Endothelial cell of umbilical vein (primary cell): ENCODE data around the gene SYT17. TPM values are rescaled to one million over a fixed set of nuclear protein-coding genes. Genes with fewer than 3 reads are reported as not detected.

Experiments used
- BruUV-seq: library from RNA; stranded (reverse); fragments of 400-500 nt; replicated peaks from 2 replicates; lab custom pipeline; 2021; lab: Mats Ljungman, UMichigan
- CTCF ChIA-PET: fragments of 300-600, 350-600 bp; sonication (Branson Sonifier 250); formaldehyde crosslinking; loops from one replicate; lab custom pipeline; 2021; ENCODE audit warnings: antibody characterized with exemption, inconsistent platforms; lab: Charles Lee
- POLR2A ChIA-PET: fragments of 300-600, 350-600 bp; sonication (Branson Sonifier 250); formaldehyde crosslinking; loops from one replicate; lab custom pipeline; 2021; ENCODE audit warnings: antibody characterized with exemption, inconsistent platforms; lab: Charles Lee
- DNase-seq: peaks from one replicate; pipeline ENCODE4 v3.0.0-alpha.2; 2011; ENCODE audit warnings: low read depth, low spot score
- FAIRE-seq: peaks from 2 replicates; lab custom pipeline; 2011; peaks lifted over from hg19 to GRCh38; lab: Jason Lieb, UNC
- H2AFZ ChIP-seq: 2 replicates; pipeline ENCODE4 v1.6.0; 2012; ENCODE audit warnings: low read depth, low read length, control low read depth, inconsistent platforms
- H3K27ac ChIP-seq: 2 replicates; pipeline ENCODE4 v1.5.1; 2011; ENCODE audit warnings: low read depth, mild to moderate bottlenecking, control low read depth, low read length, moderate library complexity; ENCODE audit not compliant: insufficient read depth
- H3K27me3 ChIP-seq, 2 experiments: 2 replicates each; pipeline versions ENCODE4 v1.6.0 to v1.6.1; 2011; ENCODE audit warnings: low read length in 2 of 2, mixed read lengths in 1 of 2; ENCODE audit not compliant: control insufficient read depth in 2 of 2, insufficient read depth in 2 of 2
- H3K36me3 ChIP-seq, 2 experiments: 2 replicates in 1 of 2; 3 replicates in 1 of 2; pipeline ENCODE4 v1.5.1; 2011; ENCODE audit warnings: low read length in 2 of 2, mild to moderate bottlenecking in 1 of 2, moderate library complexity in 1 of 2; ENCODE audit not compliant: control insufficient read depth in 2 of 2, insufficient read depth in 2 of 2; ENCODE audit errors: extremely low read depth in 1 of 2
- H3K4me1 ChIP-seq: 3 replicates; pipeline ENCODE4 v1.5.1; 2011; ENCODE audit warnings: mild to moderate bottlenecking, low read length; ENCODE audit not compliant: control insufficient read depth, insufficient read depth; ENCODE audit errors: extremely low read depth
- H3K4me2 ChIP-seq: 2 replicates; pipeline ENCODE4 v1.6.1; 2011; ENCODE audit warnings: low read length, control low read depth, mixed read lengths; ENCODE audit not compliant: insufficient read depth
- H3K4me3 ChIP-seq, 3 experiments: fragments of 200-600 bp in 1 of 3; sonication (generic), shearing (Covaris generic) in 1 of 3; replicated peaks in 1 of 3; 2 replicates each; pipeline ENCODE4 v1.5.1; 2011 to 2016; ENCODE audit warnings: control low read depth in 3 of 3, low read length in 3 of 3, mild to moderate bottlenecking in 2 of 3, inconsistent platforms in 1 of 3, low read depth in 1 of 3, moderate library complexity in 1 of 3; ENCODE audit not compliant: insufficient read depth in 1 of 3
- H3K79me2 ChIP-seq: 2 replicates; pipeline ENCODE4 v1.6.0; 2012; ENCODE audit warnings: low read length, inconsistent platforms; ENCODE audit not compliant: control insufficient read depth, insufficient read depth
- H3K9ac ChIP-seq: replicated peaks from 2 replicates; pipeline ENCODE3; 2011; ENCODE audit warnings: low read length, control low read depth; ENCODE audit not compliant: insufficient read depth; ENCODE audit errors: extremely low read depth
- H3K9me1 ChIP-seq: replicated peaks from 3 replicates; pipeline ENCODE4 v1.6.0; 2011; ENCODE audit warnings: mild to moderate bottlenecking, low read length; ENCODE audit not compliant: control insufficient read depth, insufficient read depth; ENCODE audit errors: extremely low read depth
- H3K9me3 ChIP-seq: replicated peaks from 2 replicates; pipeline ENCODE4 v1.5.1; 2012; ENCODE audit warnings: low read length, inconsistent platforms; ENCODE audit not compliant: control insufficient read depth, insufficient read depth
- H4K20me1 ChIP-seq: replicated peaks from 2 replicates; pipeline ENCODE3; 2011; ENCODE audit warnings: mild to moderate bottlenecking, low read length; ENCODE audit not compliant: control insufficient read depth, insufficient read depth; ENCODE audit errors: extremely low read depth
- EZH2 ChIP-seq: IDR thresholded peaks from 2 replicates; pipeline ENCODE4 v1.6.1; 2012; ENCODE audit warnings: borderline replicate concordance, low read depth, mild to moderate bottlenecking, moderate library complexity, low read length, inconsistent platforms; ENCODE audit not compliant: severe bottlenecking
- FOS ChIP-seq: IDR thresholded peaks from 2 replicates; pipeline ENCODE4 v1.6.1; 2011; ENCODE audit warnings: mild to moderate bottlenecking, low read length, moderate library complexity, borderline replicate concordance; ENCODE audit not compliant: insufficient read depth
- GATA2 ChIP-seq: IDR thresholded peaks from 2 replicates; pipeline ENCODE4 v1.7.0; 2011; ENCODE audit warnings: low read depth, mild to moderate bottlenecking, moderate library complexity, mixed read lengths, low read length; ENCODE audit not compliant: insufficient read length, insufficient read depth
- JUN ChIP-seq: IDR thresholded peaks from 2 replicates; pipeline ENCODE4 v1.6.1; 2011; ENCODE audit warnings: borderline replicate concordance, low read depth; ENCODE audit not compliant: insufficient read length, insufficient read depth
- MYC ChIP-seq: IDR thresholded peaks from one replicate; pipeline ENCODE4 v1.6.1; 2011; ENCODE audit warnings: mild to moderate bottlenecking, low read depth, low read length
- POLR2A ChIP-seq: IDR thresholded peaks from 2 replicates; pipeline ENCODE4 v1.6.1; 2012; ENCODE audit warnings: low read depth, mild to moderate bottlenecking, control low read depth, low read length
- POLR2AphosphoS5 ChIP-seq: IDR thresholded peaks from 2 replicates; pipeline ENCODE4 v1.6.1; 2012; ENCODE audit warnings: low read depth, mild to moderate bottlenecking, control low read depth, low read length, moderate library complexity; ENCODE audit not compliant: insufficient read depth
- dilution Hi-C: fragments of 300-500 bp; cut with MboI; formaldehyde crosslinking; loops from one replicate; pipeline ENCODE4 v1.15.0; 2019; ENCODE audit warnings: low sequenced_read_pairs; ENCODE audit not compliant: extremely low pct_ligation_motif_present
- intact Hi-C: fragments of 100-400 bp; cut with micrococcal nuclease; formaldehyde crosslinking; loops from one replicate; pipeline ENCODE4 v1.10.0; 2022
- polyA plus RNA-seq, 4 experiments: library from polyadenylated mRNA; depleted of rRNA in 3 of 4; stranded (reverse) in 3 of 4; unstranded in 1 of 4; fragments of >200 nt; gene quantifications; 2 replicates each; pipeline versions ENCODE4 v1.2.1 to v1.2.3, GENCODE V29; 2011 to 2012; ENCODE audit warnings: missing spikeins in 1 of 4
- total RNA-seq: library from RNA; stranded (reverse); gene quantifications from 2 replicates; pipeline ENCODE4 v1.2.3, GENCODE V29; 2021
- TF ChIP-seq, protein P1 (sequence below), 2 donors: IDR thresholded peaks; 1 replicate in 1 of 2; 2 replicates in 1 of 2; pipeline ENCODE4 v1.5.1; 2011; ENCODE audit warnings: low read length in 2 of 2, mild to moderate bottlenecking in 2 of 2, moderate library complexity in 2 of 2, control low read depth in 1 of 2, inconsistent platforms in 1 of 2, low read depth in 1 of 2; ENCODE audit not compliant: insufficient read depth in 1 of 2; ENCODE audit errors: extremely low read depth in 1 of 2
- TF ChIP-seq, protein P2 (sequence below): IDR thresholded peaks from 2 replicates; pipeline ENCODE4 v1.6.1; 2011; ENCODE audit not compliant: insufficient read depth, insufficient read length

SYT17 gene
- total and polyA plus RNA-seq, 2 donors (not counting 3 experiments of a cell fraction or from before 2014, with no cell fraction given) = 1.9 to 4.2 TPM

DNA sequence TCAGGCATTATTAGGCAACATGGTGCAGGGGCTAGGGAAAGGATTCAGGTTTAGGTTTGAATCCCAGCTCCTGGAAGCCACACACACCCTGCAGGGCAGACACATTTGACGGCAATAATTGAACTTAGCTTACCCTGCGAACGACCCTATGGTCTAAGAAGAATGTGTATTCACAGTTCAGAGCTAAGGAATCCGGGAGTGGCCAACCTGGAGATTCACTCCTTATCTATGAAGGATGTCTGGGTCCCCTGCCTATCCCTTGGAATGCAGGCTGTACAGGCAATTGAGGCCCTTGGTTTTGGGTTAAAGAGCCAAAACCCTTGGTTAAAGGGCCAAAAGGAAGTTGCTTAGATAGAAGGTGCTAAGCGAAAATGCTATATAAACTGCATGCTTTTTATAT lies 2.9 kb upstream of the SYT17 start:
- H3K4me2 ChIP-seq = no peak overlapping the region
- FAIRE-seq (no peak), DNase-seq (no peak)
- peaks cover 3% of the 10 kb centered on the region for H3K4me1 ChIP-seq
- ChIA-PET CTCF (no interaction called here), POLR2A (no interaction called here)
- H3K9me1 ChIP-seq = no peaks in the 10 kb centered on the region
- BruUV-seq = no TSS peak
- no peaks in the 10 kb centered on the region for H4K20me1 ChIP-seq
- intact Hi-C loops = loop anchor here (5.0 kb wide), 3 partner anchors 33 to 357 kb away; partner anchors contain the start of genes CCP110, GDE1 and TMC7
- H3K4me3 ChIP-seq = no peak overlapping the region
- no peak overlapping the region for H3K27ac ChIP-seq
- no peak overlapping the region for H2AFZ ChIP-seq
- TF ChIP-seq JUN = no peak
- no peak for TF ChIP-seq POLR2A
- no peak for TF ChIP-seq FOS
- no peak for TF ChIP-seq POLR2AphosphoS5
- no peak for TF ChIP-seq MYC
- no peak for TF ChIP-seq GATA2
- TF ChIP-seq EZH2 = no peak
- TF ChIP-seq, protein P1, sequence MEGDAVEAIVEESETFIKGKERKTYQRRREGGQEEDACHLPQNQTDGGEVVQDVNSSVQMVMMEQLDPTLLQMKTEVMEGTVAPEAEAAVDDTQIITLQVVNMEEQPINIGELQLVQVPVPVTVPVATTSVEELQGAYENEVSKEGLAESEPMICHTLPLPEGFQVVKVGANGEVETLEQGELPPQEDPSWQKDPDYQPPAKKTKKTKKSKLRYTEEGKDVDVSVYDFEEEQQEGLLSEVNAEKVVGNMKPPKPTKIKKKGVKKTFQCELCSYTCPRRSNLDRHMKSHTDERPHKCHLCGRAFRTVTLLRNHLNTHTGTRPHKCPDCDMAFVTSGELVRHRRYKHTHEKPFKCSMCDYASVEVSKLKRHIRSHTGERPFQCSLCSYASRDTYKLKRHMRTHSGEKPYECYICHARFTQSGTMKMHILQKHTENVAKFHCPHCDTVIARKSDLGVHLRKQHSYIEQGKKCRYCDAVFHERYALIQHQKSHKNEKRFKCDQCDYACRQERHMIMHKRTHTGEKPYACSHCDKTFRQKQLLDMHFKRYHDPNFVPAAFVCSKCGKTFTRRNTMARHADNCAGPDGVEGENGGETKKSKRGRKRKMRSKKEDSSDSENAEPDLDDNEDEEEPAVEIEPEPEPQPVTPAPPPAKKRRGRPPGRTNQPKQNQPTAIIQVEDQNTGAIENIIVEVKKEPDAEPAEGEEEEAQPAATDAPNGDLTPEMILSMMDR (IDR thresholded peaks at IDR 0.05; ENCODE audit: extremely low read depth in 1 of 2, insufficient read depth in 1 of 2, low read depth in 1 of 2, low read length in 2 of 2) = no peak
- TF ChIP-seq, protein P2, sequence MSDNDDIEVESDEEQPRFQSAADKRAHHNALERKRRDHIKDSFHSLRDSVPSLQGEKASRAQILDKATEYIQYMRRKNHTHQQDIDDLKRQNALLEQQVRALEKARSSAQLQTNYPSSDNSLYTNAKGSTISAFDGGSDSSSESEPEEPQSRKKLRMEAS = no peak
- dilution Hi-C loops = no loop called here
- H3K79me2 ChIP-seq = no peaks in the 10 kb centered on the region
- H3K9ac ChIP-seq = no peak overlapping the region
- H3K9me3 ChIP-seq = no peaks in the 10 kb centered on the region
- no peaks in the 10 kb centered on the region for H3K36me3 ChIP-seq
- H3K27me3 ChIP-seq = peaks cover 3 to 20% of the 10 kb centered on the region in 2 experiments
